Measurements from ENCODE around the gene HSPA4.
"Not testable (repeated sequence)": the region's sequence is repeated elsewhere in the genome, so short reads cannot be mapped to it uniquely, and the experiment has no call there.

Gene HSPA4

GRCh38 chr5:133050521-133050920, 1.3 kb upstream of the HSPA4 start:
- no peak for DNase-seq (ENCODE audit: low read depth in 2 of 2)

GRCh38 chr5:133051061-133051541, 712 bp upstream of the HSPA4 start:
- peak in 1 of 2 donors; percentile 1 for DNase-seq (ENCODE audit: low read depth in 2 of 2)

- peak; percentile 8 to 40 for DNase-seq (ENCODE audit: low read depth in 2 of 2)
Measured at GRCh38 chr5:133052317-133053175, 733 bp downstream of the HSPA4 start.

GRCh38 chr5:133053448-133053847, 1.6 kb downstream of the HSPA4 start:
- DNase-seq (ENCODE audit: low read depth in 2 of 2) = no peak

GRCh38 chr5:133054697-133055471, 3.1 kb downstream of the HSPA4 start:
- no peak for DNase-seq (ENCODE audit: low read depth in 2 of 2)

GRCh38 chr5:133056891-133057290, 5.1 kb downstream of the HSPA4 start:
- DNase-seq (ENCODE audit: low read depth in 2 of 2) = no peak

GRCh38 chr5:133059621-133060020, 7.8 kb downstream of the HSPA4 start:
- no peak for DNase-seq (ENCODE audit: low read depth in 2 of 2)

GRCh38 chr5:133062276-133062675, 10.5 kb downstream of the HSPA4 start:
- no peak for DNase-seq (ENCODE audit: low read depth in 2 of 2)

GRCh38 chr5:133063965-133064364, 12.2 kb downstream of the HSPA4 start:
- no peak for DNase-seq (ENCODE audit: low read depth in 2 of 2)

- DNase-seq (ENCODE audit: low read depth in 2 of 2) = no peak
Measured at GRCh38 chr5:133065471-133065870, 13.7 kb downstream of the HSPA4 start.

GRCh38 chr5:133066045-133066444, 14.2 kb downstream of the HSPA4 start:
- DNase-seq (ENCODE audit: low read depth in 2 of 2) = no peak

- no peak for DNase-seq (ENCODE audit: low read depth in 2 of 2)
Measured at GRCh38 chr5:133072021-133072420, 20.2 kb downstream of the HSPA4 start.

GRCh38 chr5:133075572-133076536, 24.0 kb downstream of the HSPA4 start:
- no peak for DNase-seq (ENCODE audit: low read depth in 2 of 2)

GRCh38 chr5:133079048-133079447, 27.2 kb downstream of the HSPA4 start:
- DNase-seq (ENCODE audit: low read depth in 2 of 2) = no peak

- no peak for DNase-seq (ENCODE audit: low read depth in 2 of 2)
Measured at GRCh38 chr5:133081036-133081435, 29.2 kb downstream of the HSPA4 start.

GRCh38 chr5:133081703-133082102, 29.9 kb downstream of the HSPA4 start:
- DNase-seq (ENCODE audit: low read depth in 2 of 2) = no peak

GRCh38 chr5:133082128-133082527, 30.3 kb downstream of the HSPA4 start:
- no peak for DNase-seq (ENCODE audit: low read depth in 2 of 2)

GRCh38 chr5:133083901-133084300, 32.1 kb downstream of the HSPA4 start:
- DNase-seq (ENCODE audit: low read depth in 2 of 2) = no peak

GRCh38 chr5:133085171-133085570, 33.4 kb downstream of the HSPA4 start:
- DNase-seq (ENCODE audit: low read depth in 2 of 2) = not testable (repeated sequence)

GRCh38 chr5:133086366-133086875, 34.6 kb downstream of the HSPA4 start:
- no peak for DNase-seq (ENCODE audit: low read depth in 2 of 2)

- DNase-seq (ENCODE audit: low read depth in 2 of 2) = no peak
Measured at GRCh38 chr5:133088064-133088463, 36.3 kb downstream of the HSPA4 start.

Data from stimulated activated CD8-positive, alpha-beta memory T cell treated with anti-CD3 and anti-CD28 coated beads, Interleukin-7, amount 100 ng/mL, for 4 hours (primary cell).